CD4-positive, alpha-beta T cell (primary cell): ENCODE results near the gene CRYBG1. TPM values are rescaled to one million over a fixed set of nuclear protein-coding genes. Genes with fewer than 3 reads are reported as not detected.

Experiments
- ATAC-seq: fragments of 200-7000 bp; cut with Tn5 transposase; one replicate; pipeline ENCODE4 v1.10.0; 2022; ENCODE audit warnings: mild to moderate bottlenecking; ENCODE audit not compliant: poor library complexity
- CTCF ChIA-PET: fragments of 350-600 bp; sonication (Branson Sonifier 250); formaldehyde crosslinking; loops from one replicate; lab custom pipeline; 2021; ENCODE audit warnings: antibody characterized with exemption, inconsistent platforms; lab: Charles Lee
- POLR2A ChIA-PET: fragments of 350-600 bp; sonication (Branson Sonifier 250); formaldehyde crosslinking; loops from one replicate; lab custom pipeline; 2021; ENCODE audit warnings: antibody characterized with exemption, inconsistent platforms; lab: Charles Lee
- DNase-seq, 14 experiments: peaks; one replicate each; pipeline ENCODE4 v3.0.0-alpha.2; 2013 to 2020; ENCODE audit warnings: mixed read lengths in 2 of 14
- H3K27ac ChIP-seq, 2 donors: one replicate each; pipeline versions ENCODE4 v1.5.1 to v1.7.0; 2013; ENCODE audit warnings: low read length in 2 of 2, low read depth in 1 of 2, mild to moderate bottlenecking in 1 of 2
- H3K27me3 ChIP-seq, 2 experiments: 1 replicate in 1 of 2; 2 replicates in 1 of 2; pipeline versions ENCODE4 v1.6.1 to v1.7.0; 2013; ENCODE audit warnings: low read length in 2 of 2, control low read depth in 1 of 2, mild to moderate bottlenecking in 1 of 2, moderate library complexity in 1 of 2; ENCODE audit not compliant: insufficient read depth in 2 of 2, control insufficient read depth in 1 of 2
- H3K36me3 ChIP-seq: one replicate; pipeline ENCODE4 v1.6.1; 2013; ENCODE audit warnings: low read length, control low read depth; ENCODE audit not compliant: insufficient read depth
- H3K4me1 ChIP-seq: one replicate; pipeline ENCODE4 v1.6.1; 2013; ENCODE audit warnings: low read length, control low read depth; ENCODE audit not compliant: insufficient read depth
- H3K4me3 ChIP-seq: one replicate; pipeline ENCODE4 v1.5.1; 2013; ENCODE audit warnings: mild to moderate bottlenecking, low read length, moderate library complexity
- H3K9me3 ChIP-seq, 2 experiments: 1 replicate in 1 of 2; 2 replicates in 1 of 2; pipeline versions ENCODE4 v1.6.1 to v1.7.0; 2013; ENCODE audit warnings: low read length in 2 of 2, mild to moderate bottlenecking in 2 of 2, control low read depth in 1 of 2, moderate library complexity in 1 of 2; ENCODE audit not compliant: control insufficient read depth in 1 of 2, insufficient read depth in 1 of 2
- H3K27ac Mint-ChIP-seq: one replicate; pipeline ENCODE4 v1.8.0; 2020; ENCODE audit warnings: mixed read lengths
- H3K27me3 Mint-ChIP-seq: one replicate; pipeline ENCODE4 v1.8.0; 2021; ENCODE audit warnings: mixed read lengths
- H3K36me3 Mint-ChIP-seq: one replicate; pipeline ENCODE4 v1.8.0; 2021; ENCODE audit warnings: low read depth, mixed read lengths
- H3K4me1 Mint-ChIP-seq: one replicate; pipeline ENCODE4 v1.8.0; 2021; ENCODE audit warnings: low read depth, mixed read lengths
- H3K4me3 Mint-ChIP-seq: one replicate; pipeline ENCODE4 v1.8.0; 2020; ENCODE audit warnings: mild to moderate bottlenecking, mixed read lengths
- H3K9me3 Mint-ChIP-seq: one replicate; pipeline ENCODE4 v1.8.0; 2020; ENCODE audit warnings: mixed read lengths
- CTCF ChIP-seq: fragments of 200-600 bp; IDR thresholded peaks from one replicate; pipeline ENCODE4 v1.8.0; 2022; ENCODE audit warnings: antibody characterized with exemption, mild to moderate bottlenecking
- intact Hi-C, 2 experiments: fragments of 100-400 bp; cut with DNase I in 1 of 2; cut with micrococcal nuclease in 1 of 2; formaldehyde crosslinking; loops; one replicate each; pipeline versions ENCODE4 v1.15.1 to v1.9.0; 2023 to 2025; cut with DNase I, micrococcal nuclease
- total RNA-seq, 174 experiments: library from RNA in 2 of 174; stranded (reverse) in 2 of 174; gene quantifications; one replicate each; pipeline ENCODE4 v1.2.3 and lab custom pipeline; 2021 to 2026

Gene CRYBG1
- total RNA-seq, 2 experiments from 2014 or later = 58.5 to 59.4 TPM

- CTCF ChIA-PET = interaction anchor here (2.1 kb wide), 1 partner anchor 50 kb away, joined by 8 read pairs; no protein-coding TSS in a partner anchor
- intact Hi-C loops = loop anchor here (10.0 kb wide), 2 partner anchors 412 to 1662 kb away; partner anchors contain the start of gene HACE1 (in 1 of the 2)
- H3K4me3 ChIP-seq = no peak overlapping the region
- Mint-ChIP-seq H3K27me3 (no peaks in the 10 kb centered on the region), H3K27ac (peak overlapping the region; percentile 97), H3K4me3 (peak overlapping the region; percentile 74), H3K36me3 (peaks cover 26% of the 10 kb centered on the region), H3K4me1 (peaks cover 72% of the 10 kb centered on the region), H3K9me3 (no peaks in the 10 kb centered on the region)
- H3K27me3 ChIP-seq = no peaks in the 10 kb centered on the region
- no peaks in the 10 kb centered on the region for H3K9me3 ChIP-seq
- peak in 1 of 14 experiments; percentile 50 for DNase-seq
- ATAC-seq = no peak
- POLR2A ChIA-PET = interaction anchor here (1.1 kb wide), 1 partner anchor 9 kb away, joined by 5 read pairs; no protein-coding TSS in a partner anchor
- no peaks in the 10 kb centered on the region for H3K36me3 ChIP-seq
- peak overlapping the region; percentile 1 to 33 for H3K27ac ChIP-seq
- no peak for TF ChIP-seq CTCF
- H3K4me1 ChIP-seq = peaks cover 56% of the 10 kb centered on the region
Measured at GRCh38 chr6:106516616-106517015, 156.1 kb downstream of the CRYBG1 start.

- Histone ChIP-seq H3K4me3 (no peak overlapping the region), H3K9me3 (no peaks in the 10 kb centered on the region), H3K27ac (peak overlapping the region in 1 of 2 donors; percentile 49), H3K27me3 (no peaks in the 10 kb centered on the region), H3K36me3 (no peaks in the 10 kb centered on the region), H3K4me1 (peaks cover 53% of the 10 kb centered on the region)
- Mint-ChIP-seq H3K27me3 (no peaks in the 10 kb centered on the region), H3K36me3 (peaks cover 31% of the 10 kb centered on the region), H3K4me3 (peak overlapping the region; percentile 23), H3K4me1 (peaks cover 82% of the 10 kb centered on the region), H3K27ac (peak overlapping the region; percentile 73), H3K9me3 (no peaks in the 10 kb centered on the region)
- no peak for DNase-seq
- intact Hi-C loops = loop anchor here (10.0 kb wide), 2 partner anchors 413 to 1663 kb away; partner anchors contain the start of gene HACE1 (in 1 of the 2)
- ChIA-PET CTCF (no interaction called here), POLR2A (no interaction called here)
- ATAC-seq = no peak
- TF ChIP-seq CTCF = no peak
Measured at GRCh38 chr6:106517706-106518105, 157.2 kb downstream of the CRYBG1 start.

- CTCF ChIA-PET = interaction anchor here (1.7 to 8.5 kb wide), 2 partner anchors 7 to 48 kb away, joined by 7 to 89 read pairs; no protein-coding TSS in a partner anchor
- no peak for TF ChIP-seq CTCF
- ATAC-seq (no peak), DNase-seq (no peak)
- Histone ChIP-seq H3K9me3 (no peaks in the 10 kb centered on the region), H3K4me1 (peaks cover 51% of the 10 kb centered on the region), H3K36me3 (no peaks in the 10 kb centered on the region), H3K27ac (peak overlapping the region; percentile 87 to 92), H3K4me3 (peak overlapping the region; percentile 60), H3K27me3 (no peaks in the 10 kb centered on the region)
- Mint-ChIP-seq H3K9me3 (no peaks in the 10 kb centered on the region), H3K4me1 (peaks cover 81% of the 10 kb centered on the region), H3K27ac (peak overlapping the region; percentile 96), H3K27me3 (no peaks in the 10 kb centered on the region), H3K36me3 (peaks cover 28% of the 10 kb centered on the region), H3K4me3 (peak overlapping the region; percentile 94)
- POLR2A ChIA-PET = interaction anchor here (1.6 to 9.0 kb wide), 4 partner anchors 7 to 31 kb away, joined by 5 to 248 read pairs (median 22); no protein-coding TSS in a partner anchor
- intact Hi-C loops = loop anchor here (10.0 kb wide), 2 partner anchors 414 to 1664 kb away; partner anchors contain the start of gene HACE1 (in 1 of the 2)
Measured at GRCh38 chr6:106518748-106519147, 158.2 kb downstream of the CRYBG1 start.
